IPS DF 6.9 (cell line): ENCODE measurements around the gene LBH.

Experiments
- DNase-seq: peaks from one replicate; pipeline ENCODE4 v3.0.0-alpha.2; 2013; ENCODE audit warnings: low read depth, low spot score
- H3K27ac ChIP-seq: one replicate; pipeline ENCODE4 v1.5.1; 2013; ENCODE audit warnings: low read length, control low read depth
- H3K27me3 ChIP-seq: 2 replicates; pipeline ENCODE4 v1.6.1; 2013; ENCODE audit warnings: mild to moderate bottlenecking, low read length; ENCODE audit not compliant: control insufficient read depth, insufficient read depth
- H3K36me3 ChIP-seq: 2 replicates; pipeline ENCODE4 v1.6.1; 2013; ENCODE audit warnings: low read length; ENCODE audit not compliant: control insufficient read depth, insufficient read depth
- H3K4me1 ChIP-seq: 2 replicates; pipeline ENCODE4 v1.6.1; 2013; ENCODE audit warnings: low read length; ENCODE audit not compliant: control insufficient read depth, insufficient read depth
- H3K4me3 ChIP-seq: 2 replicates; pipeline ENCODE4 v1.5.1; 2013; ENCODE audit warnings: mild to moderate bottlenecking, low read length
- H3K9me3 ChIP-seq: 2 replicates; pipeline ENCODE4 v1.6.1; 2013; ENCODE audit warnings: low read length, inconsistent platforms; ENCODE audit not compliant: control insufficient read depth, insufficient read depth
- WGBS: extraction: QIAGEN DNeasy Blood & Tissue Kit; methylation state at CpG from one replicate; pipeline ENCODE4 v1.1.7; 2013; ENCODE audit warnings: mixed read lengths, missing lambda C conversion rate; ENCODE audit not compliant: insufficient read length, insufficient coverage; 5-methylcytosine and 5-hydroxymethylcytosine counted together

The LBH gene

GRCh38 chr2:30306522-30306921, 75.2 kb downstream of the LBH start:
- H3K9me3 ChIP-seq, result no peaks in the 10 kb centered on the region

GRCh38 chr2:30308280-30308679, 76.9 kb downstream of the LBH start:
- DNase-seq, result no peak
- H3K27ac ChIP-seq, result no peak overlapping the region
- no CpG with 5 or more reads among the region's 2 CpGs for WGBS
- no peak overlapping the region for H3K4me3 ChIP-seq
- H3K27me3 ChIP-seq, result no peaks in the 10 kb centered on the region
- no peaks in the 10 kb centered on the region for H3K4me1 ChIP-seq
- H3K9me3 ChIP-seq, result no peaks in the 10 kb centered on the region
- no peaks in the 10 kb centered on the region for H3K36me3 ChIP-seq

More at GRCh38 chr2:30306522-30306921, 75.2 kb downstream of the LBH start:
- no peaks in the 10 kb centered on the region for H3K36me3 ChIP-seq
- no peak for DNase-seq
- WGBS, result no CpG with 5 or more reads among the region's 4 CpGs
- H3K4me1 ChIP-seq, result peaks cover 4% of the 10 kb centered on the region; the same call in 1 of the 2 replicates
- no peak overlapping the region for H3K27ac ChIP-seq
- no peaks in the 10 kb centered on the region for H3K27me3 ChIP-seq
- H3K4me3 ChIP-seq, result no peak overlapping the region
